ENCODE data around the gene NBAS.
"Not testable (repeated sequence)": the region's sequence is repeated elsewhere in the genome, so short reads cannot be mapped to it uniquely, and the experiment has no call there.

NBAS gene

GRCh38 chr2:15553519-15553918 lies 7.6 kb downstream of the NBAS start:
- Histone ChIP-seq H3K4me3 (ENCODE audit: low read length) (no peak overlapping the region), H3K4me1 (ENCODE audit: control insufficient read depth, insufficient read depth, low read length) (no peaks in the 10 kb centered on the region), H3K9me3 (ENCODE audit: control insufficient read depth, low read length) (no peaks in the 10 kb centered on the region), H3K36me3 (ENCODE audit: control insufficient read depth, insufficient read depth, low read length) (no peaks in the 10 kb centered on the region), H3K27me3 (ENCODE audit: control insufficient read depth, insufficient read depth, low read length) (no peaks in the 10 kb centered on the region), H3K9ac (ENCODE audit: low read length) (no peak overlapping the region)

GRCh38 chr2:15548974-15549373 lies 12.2 kb downstream of the NBAS start:
- no peak overlapping the region for H3K4me3 ChIP-seq (ENCODE audit: low read length)
- H3K9me3 ChIP-seq (ENCODE audit: control insufficient read depth, low read length): no peaks in the 10 kb centered on the region
- no peak overlapping the region for H3K9ac ChIP-seq (ENCODE audit: low read length)
- H3K36me3 ChIP-seq (ENCODE audit: control insufficient read depth, insufficient read depth, low read length): no peaks in the 10 kb centered on the region
- no peaks in the 10 kb centered on the region for H3K27me3 ChIP-seq (ENCODE audit: control insufficient read depth, insufficient read depth, low read length)
- H3K4me1 ChIP-seq (ENCODE audit: control insufficient read depth, insufficient read depth, low read length): no peaks in the 10 kb centered on the region

GRCh38 chr2:15547115-15547876 lies 13.8 kb downstream of the NBAS start:
- H3K27me3 ChIP-seq (ENCODE audit: control insufficient read depth, insufficient read depth, low read length): no peaks in the 10 kb centered on the region
- H3K4me3 ChIP-seq (ENCODE audit: low read length): no peak overlapping the region
- H3K36me3 ChIP-seq (ENCODE audit: control insufficient read depth, insufficient read depth, low read length): no peaks in the 10 kb centered on the region
- no peak overlapping the region for H3K9ac ChIP-seq (ENCODE audit: low read length)
- no peaks in the 10 kb centered on the region for H3K9me3 ChIP-seq (ENCODE audit: control insufficient read depth, low read length)
- peaks cover 9% of the 10 kb centered on the region for H3K4me1 ChIP-seq (ENCODE audit: control insufficient read depth, insufficient read depth, low read length)

- no peak overlapping the region for H3K9ac ChIP-seq (ENCODE audit: low read length)
- no peaks in the 10 kb centered on the region for H3K36me3 ChIP-seq (ENCODE audit: control insufficient read depth, insufficient read depth, low read length)
- no peak overlapping the region for H3K4me3 ChIP-seq (ENCODE audit: low read length)
- H3K27me3 ChIP-seq (ENCODE audit: control insufficient read depth, insufficient read depth, low read length): no peaks in the 10 kb centered on the region
- no peaks in the 10 kb centered on the region for H3K9me3 ChIP-seq (ENCODE audit: control insufficient read depth, low read length)
- H3K4me1 ChIP-seq (ENCODE audit: control insufficient read depth, insufficient read depth, low read length): peaks cover 9% of the 10 kb centered on the region
Observed at GRCh38 chr2:15546297-15547098, 14.6 kb downstream of the NBAS start.

GRCh38 chr2:15544227-15544626 lies 16.9 kb downstream of the NBAS start:
- Histone ChIP-seq H3K9ac (ENCODE audit: low read length) (no peak overlapping the region), H3K27me3 (ENCODE audit: control insufficient read depth, insufficient read depth, low read length) (no peaks in the 10 kb centered on the region), H3K36me3 (ENCODE audit: control insufficient read depth, insufficient read depth, low read length) (no peaks in the 10 kb centered on the region), H3K4me1 (ENCODE audit: control insufficient read depth, insufficient read depth, low read length) (peaks cover 9% of the 10 kb centered on the region), H3K9me3 (ENCODE audit: control insufficient read depth, low read length) (no peaks in the 10 kb centered on the region), H3K4me3 (ENCODE audit: low read length) (no peak overlapping the region)

GRCh38 chr2:15543541-15543940 lies 17.6 kb downstream of the NBAS start:
- H3K27me3 ChIP-seq (ENCODE audit: control insufficient read depth, insufficient read depth, low read length): no peaks in the 10 kb centered on the region
- H3K9me3 ChIP-seq (ENCODE audit: control insufficient read depth, low read length): no peaks in the 10 kb centered on the region
- H3K4me3 ChIP-seq (ENCODE audit: low read length): no peak overlapping the region
- no peaks in the 10 kb centered on the region for H3K36me3 ChIP-seq (ENCODE audit: control insufficient read depth, insufficient read depth, low read length)
- H3K9ac ChIP-seq (ENCODE audit: low read length): no peak overlapping the region
- H3K4me1 ChIP-seq (ENCODE audit: control insufficient read depth, insufficient read depth, low read length): peaks cover 9% of the 10 kb centered on the region

- H3K36me3 ChIP-seq (ENCODE audit: control insufficient read depth, insufficient read depth, low read length): no peaks in the 10 kb centered on the region
- H3K9me3 ChIP-seq (ENCODE audit: control insufficient read depth, low read length): no peaks in the 10 kb centered on the region
- peaks cover 9% of the 10 kb centered on the region for H3K4me1 ChIP-seq (ENCODE audit: control insufficient read depth, insufficient read depth, low read length)
- H3K4me3 ChIP-seq (ENCODE audit: low read length): no peak overlapping the region
- no peaks in the 10 kb centered on the region for H3K27me3 ChIP-seq (ENCODE audit: control insufficient read depth, insufficient read depth, low read length)
- H3K9ac ChIP-seq (ENCODE audit: low read length): no peak overlapping the region
Observed at GRCh38 chr2:15543053-15543452, 18.1 kb downstream of the NBAS start.

- H3K9ac ChIP-seq (ENCODE audit: low read length); H3K9me3 ChIP-seq (ENCODE audit: control insufficient read depth, low read length); H3K27me3 ChIP-seq (ENCODE audit: control insufficient read depth, insufficient read depth, low read length); H3K4me1 ChIP-seq (ENCODE audit: control insufficient read depth, insufficient read depth, low read length); H3K4me3 ChIP-seq (ENCODE audit: low read length); H3K36me3 ChIP-seq (ENCODE audit: control insufficient read depth, insufficient read depth, low read length): not testable (repeated sequence)
Observed at GRCh38 chr2:15542269-15542668, 18.9 kb downstream of the NBAS start.

GRCh38 chr2:15540523-15540922 lies 20.6 kb downstream of the NBAS start:
- not testable (repeated sequence) for H3K9ac ChIP-seq (ENCODE audit: low read length); H3K36me3 ChIP-seq (ENCODE audit: control insufficient read depth, insufficient read depth, low read length); H3K9me3 ChIP-seq (ENCODE audit: control insufficient read depth, low read length); H3K27me3 ChIP-seq (ENCODE audit: control insufficient read depth, insufficient read depth, low read length); H3K4me3 ChIP-seq (ENCODE audit: low read length); H3K4me1 ChIP-seq (ENCODE audit: control insufficient read depth, insufficient read depth, low read length)

GRCh38 chr2:15539999-15540398 lies 21.1 kb downstream of the NBAS start:
- Histone ChIP-seq H3K36me3 (ENCODE audit: control insufficient read depth, insufficient read depth, low read length) (no peaks in the 10 kb centered on the region), H3K4me1 (ENCODE audit: control insufficient read depth, insufficient read depth, low read length) (peaks cover 9% of the 10 kb centered on the region)

GRCh38 chr2:15538792-15539191 lies 22.3 kb downstream of the NBAS start:
- H3K36me3 ChIP-seq (ENCODE audit: control insufficient read depth, insufficient read depth, low read length): no peaks in the 10 kb centered on the region
- H3K9me3 ChIP-seq (ENCODE audit: control insufficient read depth, low read length): no peaks in the 10 kb centered on the region
- H3K9ac ChIP-seq (ENCODE audit: low read length): no peak overlapping the region
- peaks cover 9% of the 10 kb centered on the region for H3K4me1 ChIP-seq (ENCODE audit: control insufficient read depth, insufficient read depth, low read length)
- no peaks in the 10 kb centered on the region for H3K27me3 ChIP-seq (ENCODE audit: control insufficient read depth, insufficient read depth, low read length)
- no peak overlapping the region for H3K4me3 ChIP-seq (ENCODE audit: low read length)

More at GRCh38 chr2:15539999-15540398, 21.1 kb downstream of the NBAS start:
- no peaks in the 10 kb centered on the region for H3K27me3 ChIP-seq (ENCODE audit: control insufficient read depth, insufficient read depth, low read length)
- H3K9me3 ChIP-seq (ENCODE audit: control insufficient read depth, low read length): no peaks in the 10 kb centered on the region
- H3K9ac ChIP-seq (ENCODE audit: low read length): no peak overlapping the region
- H3K4me3 ChIP-seq (ENCODE audit: low read length): no peak overlapping the region

GRCh38 chr2:15533860-15534480 lies 27.2 kb downstream of the NBAS start:
- Histone ChIP-seq H3K27me3 (ENCODE audit: control insufficient read depth, insufficient read depth, low read length) (no peaks in the 10 kb centered on the region), H3K4me1 (ENCODE audit: control insufficient read depth, insufficient read depth, low read length) (no peaks in the 10 kb centered on the region), H3K9me3 (ENCODE audit: control insufficient read depth, low read length) (no peaks in the 10 kb centered on the region), H3K4me3 (ENCODE audit: low read length) (no peak overlapping the region), H3K36me3 (ENCODE audit: control insufficient read depth, insufficient read depth, low read length) (no peaks in the 10 kb centered on the region), H3K9ac (ENCODE audit: low read length) (no peak overlapping the region)
